ENCODE data around the gene LAMC1.

GRCh38 chr1:183173828-183174227, 150.6 kb downstream of the LAMC1 start:
- TF ChIP-seq, protein P1, sequence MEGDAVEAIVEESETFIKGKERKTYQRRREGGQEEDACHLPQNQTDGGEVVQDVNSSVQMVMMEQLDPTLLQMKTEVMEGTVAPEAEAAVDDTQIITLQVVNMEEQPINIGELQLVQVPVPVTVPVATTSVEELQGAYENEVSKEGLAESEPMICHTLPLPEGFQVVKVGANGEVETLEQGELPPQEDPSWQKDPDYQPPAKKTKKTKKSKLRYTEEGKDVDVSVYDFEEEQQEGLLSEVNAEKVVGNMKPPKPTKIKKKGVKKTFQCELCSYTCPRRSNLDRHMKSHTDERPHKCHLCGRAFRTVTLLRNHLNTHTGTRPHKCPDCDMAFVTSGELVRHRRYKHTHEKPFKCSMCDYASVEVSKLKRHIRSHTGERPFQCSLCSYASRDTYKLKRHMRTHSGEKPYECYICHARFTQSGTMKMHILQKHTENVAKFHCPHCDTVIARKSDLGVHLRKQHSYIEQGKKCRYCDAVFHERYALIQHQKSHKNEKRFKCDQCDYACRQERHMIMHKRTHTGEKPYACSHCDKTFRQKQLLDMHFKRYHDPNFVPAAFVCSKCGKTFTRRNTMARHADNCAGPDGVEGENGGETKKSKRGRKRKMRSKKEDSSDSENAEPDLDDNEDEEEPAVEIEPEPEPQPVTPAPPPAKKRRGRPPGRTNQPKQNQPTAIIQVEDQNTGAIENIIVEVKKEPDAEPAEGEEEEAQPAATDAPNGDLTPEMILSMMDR (conservative IDR thresholded peaks at IDR 0.05): no peak
- TF ChIP-seq ZFX (IDR thresholded peaks at IDR 0.05): no peak
